GM12878 (cell line): ENCODE results near the gene ARL14. TPM values are rescaled to one million over a fixed set of nuclear protein-coding genes. Genes with fewer than 3 reads are reported as not detected.
A peak's percentile ranks its signal among the peaks of the same experiment; 100 is the strongest.

Experiments
- BCL11A ChIP-seq: IDR thresholded peaks from 2 replicates; pipeline ENCODE4 v1.6.1; 2011; ENCODE audit warnings: low read depth, low read length
- BCL3 ChIP-seq: IDR thresholded peaks from 2 replicates; pipeline ENCODE4 v1.6.1; 2011; ENCODE audit warnings: borderline replicate concordance, low read depth, mild to moderate bottlenecking, moderate library complexity, low read length; ENCODE audit not compliant: insufficient read depth, poor library complexity, severe bottlenecking
- BMI1 ChIP-seq: fragments of 450-650 bp; IDR thresholded peaks from 2 replicates; pipeline ENCODE4 v1.6.1; 2016; ENCODE audit warnings: mild to moderate bottlenecking, moderate library complexity, borderline replicate concordance
- CBFB ChIP-seq: IDR thresholded peaks from 2 replicates; pipeline ENCODE4 v1.6.1; 2016; ENCODE audit warnings: antibody characterized with exemption, low read depth
- CTCF ChIP-seq, 3 experiments: IDR thresholded peaks in 2 of 3; conservative IDR thresholded peaks in 1 of 3; 2 replicates each; pipeline ENCODE4 v1.5.1; 2011; ENCODE audit warnings: low read depth in 3 of 3, low read length in 3 of 3, mild to moderate bottlenecking in 3 of 3, control low read depth in 2 of 3, moderate library complexity in 2 of 3, inconsistent platforms in 1 of 3, mixed read lengths in 1 of 3; ENCODE audit not compliant: control insufficient read depth in 2 of 3, insufficient read depth in 1 of 3; ENCODE audit errors: extremely low read depth in 1 of 3
- E4F1 ChIP-seq: fragments of 450-650 bp; IDR thresholded peaks from 2 replicates; pipeline ENCODE4 v1.6.1; 2018; ENCODE audit warnings: borderline replicate concordance, mild to moderate bottlenecking; ENCODE audit not compliant: partially characterized antibody
- FOXM1 ChIP-seq: IDR thresholded peaks from 2 replicates; pipeline ENCODE4 v1.6.1; 2012; ENCODE audit warnings: low read depth, mild to moderate bottlenecking, inconsistent platforms, low read length, moderate library complexity
- HCFC1 ChIP-seq: fragments of 150-350 bp; IDR thresholded peaks from 2 replicates; pipeline ENCODE4 v1.6.1; 2014; ENCODE audit warnings: low read length
- IKZF1 ChIP-seq: fragments of 450-650 bp; conservative IDR thresholded peaks from 2 replicates; pipeline ENCODE4 v1.6.1; 2017; ENCODE audit warnings: antibody characterized with exemption, mild to moderate bottlenecking
- NR2F1 ChIP-seq: fragments of 450-650 bp; conservative IDR thresholded peaks from 2 replicates; pipeline ENCODE4 v1.6.1; 2017; ENCODE audit warnings: mild to moderate bottlenecking
- POLR2AphosphoS5 ChIP-seq: IDR thresholded peaks from 2 replicates; pipeline ENCODE4 v1.6.1; 2011; ENCODE audit warnings: mild to moderate bottlenecking, low read length, inconsistent platforms
- RUNX3 ChIP-seq: IDR thresholded peaks from 2 replicates; pipeline ENCODE4 v1.6.1; 2012; ENCODE audit warnings: low read length, inconsistent platforms
- SREBF1 ChIP-seq: IDR thresholded peaks from 2 replicates; pipeline ENCODE4 v1.6.1; 2012; ENCODE audit warnings: mild to moderate bottlenecking, low read length
- SUPT20H ChIP-seq: IDR thresholded peaks from 2 replicates; pipeline ENCODE4 v1.6.1; 2011; ENCODE audit warnings: low read depth, mild to moderate bottlenecking, low read length, moderate library complexity, borderline replicate concordance; ENCODE audit not compliant: control insufficient read depth
- TCF12 ChIP-seq: IDR thresholded peaks from 2 replicates; pipeline ENCODE4 v1.6.1; 2011; ENCODE audit warnings: low read depth, mild to moderate bottlenecking, low read length
- WRNIP1 ChIP-seq: IDR thresholded peaks from 2 replicates; pipeline ENCODE4 v1.6.1; 2011; ENCODE audit warnings: low read depth, low read length, improper control_type of control experiment, borderline replicate concordance
- ZNF622 ChIP-seq: fragments of 450-650 bp; IDR thresholded peaks from 2 replicates; pipeline ENCODE4 v1.6.1; 2017; ENCODE audit warnings: mild to moderate bottlenecking, inconsistent platforms
- polyA plus RNA-seq, 11 experiments: library from polyadenylated mRNA; depleted of rRNA in 4 of 11; unstranded in 6 of 11; stranded (reverse) in 5 of 11; fragments of >200 nt; fragmentation: Nextera tagmentation in 4 of 11; fragmentation: Illumina TruSeq in 1 of 11; extraction: Ambion mirVana in 4 of 11; extraction: Trizol in 1 of 11; gene quantifications; 1 replicate in 1 of 11; 2 replicates in 10 of 11; pipeline versions ENCODE4 v1.2.1 to v1.2.3, GENCODE V29; 2011 to 2016; ENCODE audit warnings: inconsistent platforms in 2 of 11, missing spikeins in 2 of 11, low read depth in 1 of 11
- total RNA-seq, 4 experiments: library from RNA; depleted of rRNA in 3 of 4; stranded (reverse); fragments of >200 nt in 3 of 4; fragmentation: Illumina TruSeq in 1 of 4; extraction: Trizol in 1 of 4; gene quantifications; 2 replicates each; pipeline versions ENCODE4 v1.2.1 to v1.2.3, GENCODE V29; 2013 to 2021
- TF ChIP-seq, protein P1 (sequence below): fragments of 450-650 bp; IDR thresholded peaks from 2 replicates; pipeline ENCODE4 v1.6.1; 2017; ENCODE audit warnings: low read depth, mild to moderate bottlenecking, moderate library complexity
- TF ChIP-seq, protein P2 (sequence below): IDR thresholded peaks from 2 replicates; pipeline ENCODE4 v1.6.1; 2012; ENCODE audit warnings: mild to moderate bottlenecking, low read depth, low read length

ARL14 gene
- total and polyA plus RNA-seq, 10 of the 15 experiments (the other 5 are each of a cell fraction or from before 2014, with no cell fraction given) = 0.04 to 0.18 TPM; not detected in 8

GRCh38 chr3:160665784-160666526, 11.0 kb upstream of the ARL14 start (continued):
- TF ChIP-seq ZNF622 (no peak), FOXM1 (peak; percentile 89), CTCF (IDR thresholded peaks at IDR 0.05 in 2 of 3, conservative IDR thresholded peaks at IDR 0.05 in 1 of 3; ENCODE audit: control insufficient read depth in 2 of 3, extremely low read depth in 1 of 3, insufficient read depth in 1 of 3, low read depth in 3 of 3, low read length in 3 of 3) (no peak), IKZF1 (peak; percentile 78), CBFB (peak; percentile 83; the same call in 1 of the 2 replicates), POLR2AphosphoS5 (peak; percentile 44; the same call in 1 of the 2 replicates), BMI1 (no peak), HCFC1 (no peak), TCF12 (0 out of 2 replicates have a peak, but pooled peaks have one; percentile 23), NR2F1 (peak; percentile 99), WRNIP1 (no peak), BCL3 (no peak), E4F1 (no peak), RUNX3 (peak; percentile 93), BCL11A (peak; percentile 87), SUPT20H (no peak), SREBF1 (no peak)
- TF ChIP-seq, protein P1, sequence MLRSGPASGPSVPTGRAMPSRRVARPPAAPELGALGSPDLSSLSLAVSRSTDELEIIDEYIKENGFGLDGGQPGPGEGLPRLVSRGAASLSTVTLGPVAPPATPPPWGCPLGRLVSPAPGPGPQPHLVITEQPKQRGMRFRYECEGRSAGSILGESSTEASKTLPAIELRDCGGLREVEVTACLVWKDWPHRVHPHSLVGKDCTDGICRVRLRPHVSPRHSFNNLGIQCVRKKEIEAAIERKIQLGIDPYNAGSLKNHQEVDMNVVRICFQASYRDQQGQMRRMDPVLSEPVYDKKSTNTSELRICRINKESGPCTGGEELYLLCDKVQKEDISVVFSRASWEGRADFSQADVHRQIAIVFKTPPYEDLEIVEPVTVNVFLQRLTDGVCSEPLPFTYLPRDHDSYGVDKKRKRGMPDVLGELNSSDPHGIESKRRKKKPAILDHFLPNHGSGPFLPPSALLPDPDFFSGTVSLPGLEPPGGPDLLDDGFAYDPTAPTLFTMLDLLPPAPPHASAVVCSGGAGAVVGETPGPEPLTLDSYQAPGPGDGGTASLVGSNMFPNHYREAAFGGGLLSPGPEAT = peak; percentile 89
- TF ChIP-seq, protein P2, sequence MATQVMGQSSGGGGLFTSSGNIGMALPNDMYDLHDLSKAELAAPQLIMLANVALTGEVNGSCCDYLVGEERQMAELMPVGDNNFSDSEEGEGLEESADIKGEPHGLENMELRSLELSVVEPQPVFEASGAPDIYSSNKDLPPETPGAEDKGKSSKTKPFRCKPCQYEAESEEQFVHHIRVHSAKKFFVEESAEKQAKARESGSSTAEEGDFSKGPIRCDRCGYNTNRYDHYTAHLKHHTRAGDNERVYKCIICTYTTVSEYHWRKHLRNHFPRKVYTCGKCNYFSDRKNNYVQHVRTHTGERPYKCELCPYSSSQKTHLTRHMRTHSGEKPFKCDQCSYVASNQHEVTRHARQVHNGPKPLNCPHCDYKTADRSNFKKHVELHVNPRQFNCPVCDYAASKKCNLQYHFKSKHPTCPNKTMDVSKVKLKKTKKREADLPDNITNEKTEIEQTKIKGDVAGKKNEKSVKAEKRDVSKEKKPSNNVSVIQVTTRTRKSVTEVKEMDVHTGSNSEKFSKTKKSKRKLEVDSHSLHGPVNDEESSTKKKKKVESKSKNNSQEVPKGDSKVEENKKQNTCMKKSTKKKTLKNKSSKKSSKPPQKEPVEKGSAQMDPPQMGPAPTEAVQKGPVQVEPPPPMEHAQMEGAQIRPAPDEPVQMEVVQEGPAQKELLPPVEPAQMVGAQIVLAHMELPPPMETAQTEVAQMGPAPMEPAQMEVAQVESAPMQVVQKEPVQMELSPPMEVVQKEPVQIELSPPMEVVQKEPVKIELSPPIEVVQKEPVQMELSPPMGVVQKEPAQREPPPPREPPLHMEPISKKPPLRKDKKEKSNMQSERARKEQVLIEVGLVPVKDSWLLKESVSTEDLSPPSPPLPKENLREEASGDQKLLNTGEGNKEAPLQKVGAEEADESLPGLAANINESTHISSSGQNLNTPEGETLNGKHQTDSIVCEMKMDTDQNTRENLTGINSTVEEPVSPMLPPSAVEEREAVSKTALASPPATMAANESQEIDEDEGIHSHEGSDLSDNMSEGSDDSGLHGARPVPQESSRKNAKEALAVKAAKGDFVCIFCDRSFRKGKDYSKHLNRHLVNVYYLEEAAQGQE = no peak
